ENCODE measurements around the gene CAPN12. TPM values are rescaled to one million over a fixed set of nuclear protein-coding genes. Genes with fewer than 3 reads are reported as not detected.

Gene CAPN12
- total and polyA plus RNA-seq, 2 of the 4 experiments (the other 2 are of a cell fraction), result 0.18 to 0.97 TPM

GRCh38 chr19:38706792-38707511, 37.3 kb downstream of the CAPN12 start:
- Histone ChIP-seq H4K5ac (ENCODE audit: low read depth, low read length) (no peak overlapping the region), H4K8ac (ENCODE audit: low read depth in 2 of 2, low read length in 2 of 2) (no peak overlapping the region), H3K18ac (ENCODE audit: low read depth, low read length) (no peak overlapping the region), H3K4me3 (ENCODE audit: insufficient read depth, low read depth, low read length) (no peak overlapping the region), H3K36me3 (ENCODE audit: control insufficient read depth, insufficient read depth, low read length) (peaks cover 91% of the 10 kb centered on the region), H2BK20ac (ENCODE audit: low read depth, low read length) (no peak overlapping the region), H3K9ac (ENCODE audit: low read depth, low read length) (no peak overlapping the region), H3K56ac (ENCODE audit: extremely low read depth, insufficient read depth, low read length) (no peak overlapping the region), H2BK120ac (ENCODE audit: low read depth, low read length) (no peak overlapping the region), H3K4me1 (ENCODE audit: control insufficient read depth, insufficient read depth, low read length) (peaks cover 32% of the 10 kb centered on the region), H3K14ac (replicated peaks; ENCODE audit: low read depth, low read length) (no peak overlapping the region), H2AK9ac (replicated peaks; ENCODE audit: low read depth, low read length, poor library complexity) (peak overlapping the region; percentile 26), H3K27ac (ENCODE audit: insufficient read depth, low read length) (peak overlapping the region; percentile 25; the same call in 1 of the 2 replicates), H3K79me1 (ENCODE audit: low read depth in 1 of 2, low read length in 2 of 2) (peaks cover 30 to 94% of the 10 kb centered on the region in 2 experiments), H3K4ac (ENCODE audit: low read depth, low read length) (peak overlapping the region; percentile 36; the same call in 1 of the 2 replicates), H2BK5ac (ENCODE audit: low read depth, low read length, poor library complexity, severe bottlenecking) (peak overlapping the region; percentile 5), H2AK5ac (ENCODE audit: low read depth, low read length) (0 out of 2 replicates have a peak overlapping the region, but pooled peaks have one; percentile 32), H3K9me3 (ENCODE audit: control insufficient read depth, insufficient read depth, low read length) (no peaks in the 10 kb centered on the region), H2AFZ (replicated peaks; ENCODE audit: low read length, poor library complexity) (no peak overlapping the region), H2BK15ac (ENCODE audit: low read depth, low read length) (no peak overlapping the region), H4K91ac (ENCODE audit: insufficient read depth, low read depth, low read length) (no peak overlapping the region), H4K20me1 (ENCODE audit: insufficient read depth, low read length) (peaks cover 56% of the 10 kb centered on the region), H3K27me3 (ENCODE audit: control insufficient read depth, insufficient read depth, low read length) (no peaks in the 10 kb centered on the region), H3K9me1 (ENCODE audit: insufficient read depth, low read length) (peaks cover 14% of the 10 kb centered on the region), H3K23ac (ENCODE audit: low read depth, low read length) (no peak overlapping the region), H3K4me2 (ENCODE audit: low read depth, low read length) (no peak overlapping the region)
- POLR2A ChIA-PET (ENCODE audit: unreplicated experiment), result no interaction called here
- dilution Hi-C loops (cut with HindIII; ENCODE audit: low sequenced_read_pairs, unreplicated experiment) (no loop called here), intact Hi-C loops (cut with micrococcal nuclease) (no loop called here), in situ Hi-C loops (cut with MboI; ENCODE audit: low sequenced_read_pairs) (no loop called here)
- TF ChIP-seq NFE2L2 (IDR thresholded peaks at IDR 0.05; ENCODE audit: low read depth, low read length), result no peak
- TF ChIP-seq MAZ (IDR thresholded peaks at IDR 0.05; ENCODE audit: borderline replicate concordance, low read depth, low read length), result no peak
- TF ChIP-seq SMC3 (IDR thresholded peaks at IDR 0.05; ENCODE audit: low read depth, low read length), result no peak
- TF ChIP-seq MAFK (IDR thresholded peaks at IDR 0.05; ENCODE audit: low read depth, low read length), result no peak
- no peak for TF ChIP-seq FOS (IDR thresholded peaks at IDR 0.05; ENCODE audit: low read depth, low read length)
- no peak for TF ChIP-seq ELK1 (IDR thresholded peaks at IDR 0.05; ENCODE audit: borderline replicate concordance, low read depth, low read length)
- TF ChIP-seq USF2 (IDR thresholded peaks at IDR 0.05; ENCODE audit: low read depth, low read length), result no peak
- TF ChIP-seq CTCF (conservative IDR thresholded peaks at IDR 0.05; ENCODE audit: low read depth, low read length), result no peak
- CTCF ChIA-PET, result no interaction called here
- no TSS peak for BruUV-seq (replicated peaks)
- DNase-seq (no peak), ATAC-seq (ENCODE audit: low read depth) (no peak)
- 88% methylated on average over 9 of the region's 16 CpGs; no CpG with 5 or more reads in 1 of the 2 experiments for WGBS, 2 experiments (ENCODE audit: extremely low coverage in 2 of 2, insufficient read length in 1 of 2)

All from IMR-90 (cell line).